ENCODE results near the gene PIGT. TPM values are rescaled to one million over a fixed set of nuclear protein-coding genes. Genes with fewer than 3 reads are reported as not detected.
A peak's percentile ranks its signal among the peaks of the same experiment; 100 is the strongest.

PIGT gene
- total RNA-seq, 4 donors from 2014 or later = 28.7 to 89.2 (median 62.6) TPM

- H3K27ac ChIP-seq = peak overlapping the region; percentile 84 to 86
- TF ChIP-seq CTCF (IDR thresholded peaks at IDR 0.05) (peak; percentile 96 to 98 (median 97)), POLR2A (IDR thresholded peaks at IDR 0.05) (peak; percentile 10 to 39)
- no peaks in the 10 kb centered on the region for H3K36me3 ChIP-seq
- H3K9me3 ChIP-seq = no peaks in the 10 kb centered on the region
- H3K27me3 ChIP-seq = no peaks in the 10 kb centered on the region
- intact Hi-C loops (cut with DNase I; ENCODE audit: low total_unique reads) = loop anchor here (2.0 kb wide), 2 partner anchors 74 to 120 kb away; partner anchors contain the start of gene SYS1
- H3K4me3 ChIP-seq = peak overlapping the region; percentile 49 to 50
- H3K4me1 ChIP-seq = no peaks in the 10 kb centered on the region
- DNase-seq = peak; percentile 89 to 91
Measured at GRCh38 chr20:45436732-45437485, 21.0 kb downstream of the PIGT start.

- Histone ChIP-seq H3K4me1 (no peaks in the 10 kb centered on the region), H3K9me3 (no peaks in the 10 kb centered on the region), H3K27ac (no peak overlapping the region), H3K27me3 (no peaks in the 10 kb centered on the region), H3K4me3 (no peak overlapping the region), H3K36me3 (no peaks in the 10 kb centered on the region)
- intact Hi-C loops (cut with DNase I; ENCODE audit: low total_unique reads) = no loop called here
- DNase-seq = no peak
- TF ChIP-seq POLR2A (IDR thresholded peaks at IDR 0.05) (no peak), CTCF (IDR thresholded peaks at IDR 0.05) (no peak)
Measured at GRCh38 chr20:45440424-45440823, 24.5 kb downstream of the PIGT start.

GRCh38 chr20:45440891-45441685 lies 25.1 kb downstream of the PIGT start:
- H3K27me3 ChIP-seq = no peaks in the 10 kb centered on the region
- no peaks in the 10 kb centered on the region for H3K4me1 ChIP-seq
- TF ChIP-seq CTCF (IDR thresholded peaks at IDR 0.05) = no peak
- no peaks in the 10 kb centered on the region for H3K9me3 ChIP-seq
- DNase-seq = no peak
- H3K36me3 ChIP-seq = no peaks in the 10 kb centered on the region
- intact Hi-C loops (cut with DNase I; ENCODE audit: low total_unique reads) = no loop called here
- no peak overlapping the region for H3K4me3 ChIP-seq
- H3K27ac ChIP-seq = no peak overlapping the region

GRCh38 chr20:45441746-45442145 lies 25.8 kb downstream of the PIGT start:
- no peaks in the 10 kb centered on the region for H3K27me3 ChIP-seq
- DNase-seq = no peak
- no peaks in the 10 kb centered on the region for H3K36me3 ChIP-seq
- H3K27ac ChIP-seq = no peak overlapping the region
- no peaks in the 10 kb centered on the region for H3K9me3 ChIP-seq
- intact Hi-C loops (cut with DNase I; ENCODE audit: low total_unique reads) = no loop called here
- no peak overlapping the region for H3K4me3 ChIP-seq
- no peaks in the 10 kb centered on the region for H3K4me1 ChIP-seq
- TF ChIP-seq POLR2A (IDR thresholded peaks at IDR 0.05) (no peak), CTCF (IDR thresholded peaks at IDR 0.05) (no peak)

GRCh38 chr20:45444050-45444449 lies 28.1 kb downstream of the PIGT start:
- H3K36me3 ChIP-seq = no peaks in the 10 kb centered on the region
- no peak overlapping the region for H3K27ac ChIP-seq
- H3K9me3 ChIP-seq = no peaks in the 10 kb centered on the region
- DNase-seq = no peak
- TF ChIP-seq CTCF (IDR thresholded peaks at IDR 0.05) (no peak), POLR2A (IDR thresholded peaks at IDR 0.05) (no peak)
- H3K27me3 ChIP-seq = no peaks in the 10 kb centered on the region
- intact Hi-C loops (cut with DNase I; ENCODE audit: low total_unique reads) = no loop called here
- H3K4me1 ChIP-seq = no peaks in the 10 kb centered on the region
- H3K4me3 ChIP-seq = no peak overlapping the region

All from uterus (tissue), 4 donors.